ENCODE results near the gene ACSF2.

ACSF2 gene

GRCh38 chr17:50440838-50441829 lies 15.1 kb downstream of the ACSF2 start:
- no peak for DNase-seq

- DNase-seq = no peak
Measured at GRCh38 chr17:50443505-50443974, 17.5 kb downstream of the ACSF2 start.

GRCh38 chr17:50444841-50445715 lies 19.1 kb downstream of the ACSF2 start:
- DNase-seq = no peak

GRCh38 chr17:50445730-50446325 lies 19.8 kb downstream of the ACSF2 start:
- DNase-seq = no peak

GRCh38 chr17:50447870-50448595 lies 22.0 kb downstream of the ACSF2 start:
- DNase-seq = no peak

- DNase-seq = no peak
Measured at GRCh38 chr17:50448643-50449042, 22.6 kb downstream of the ACSF2 start.

GRCh38 chr17:50451943-50452629 lies 26.1 kb downstream of the ACSF2 start:
- no peak for DNase-seq

- DNase-seq = no peak
Measured at GRCh38 chr17:50452630-50453300, 26.7 kb downstream of the ACSF2 start.

- DNase-seq = no peak
Measured at GRCh38 chr17:50453901-50454300, 27.9 kb downstream of the ACSF2 start.

GRCh38 chr17:50457621-50458020 lies 31.6 kb downstream of the ACSF2 start:
- DNase-seq = no peak

GRCh38 chr17:50458270-50458669 lies 32.3 kb downstream of the ACSF2 start:
- DNase-seq = no peak

GRCh38 chr17:50458701-50459676 lies 33.0 kb downstream of the ACSF2 start:
- DNase-seq = no peak

GRCh38 chr17:50459756-50460155 lies 33.7 kb downstream of the ACSF2 start:
- no peak for DNase-seq

- DNase-seq = no peak
Measured at GRCh38 chr17:50460831-50461526, 35.0 kb downstream of the ACSF2 start.

GRCh38 chr17:50461550-50462132 lies 35.6 kb downstream of the ACSF2 start:
- DNase-seq = no peak

- DNase-seq = no peak
Measured at GRCh38 chr17:50462446-50462845, 36.4 kb downstream of the ACSF2 start.

- no peak for DNase-seq
Measured at GRCh38 chr17:50464121-50464520, 38.1 kb downstream of the ACSF2 start.

- no peak for DNase-seq
Measured at GRCh38 chr17:50464736-50465135, 38.7 kb downstream of the ACSF2 start.

- DNase-seq = no peak
Measured at GRCh38 chr17:50465171-50465570, 39.2 kb downstream of the ACSF2 start.
